UCSD-AML1 (cell line): Measurements from ENCODE around the gene DYRK1A.

ENCODE experiments used
- DNase-seq: peaks from one replicate; lab custom pipeline; 2025; ENCODE audit not compliant: unreplicated experiment; lab: John Stamatoyannopoulos, UW

The DYRK1A gene

DNA sequence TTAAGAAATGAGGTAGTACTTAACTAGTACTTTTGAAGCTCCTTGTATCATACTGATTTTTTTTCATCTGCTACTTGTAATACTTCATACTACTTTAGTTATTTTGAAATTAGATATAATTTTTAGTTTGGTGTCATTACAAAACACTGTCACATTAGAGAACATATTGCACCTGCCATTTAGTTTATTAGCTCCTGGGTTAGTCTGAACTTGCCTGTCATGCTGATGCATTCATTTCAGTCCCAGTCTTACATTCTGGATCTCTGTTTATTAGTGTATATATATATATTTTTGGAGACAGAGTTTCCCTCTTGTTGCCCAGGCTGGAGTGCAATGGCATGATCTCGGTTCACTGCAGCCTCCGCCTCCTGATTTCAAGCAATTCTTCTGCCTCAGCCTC is 50.3 kb downstream of the DYRK1A start:
- DNase-seq = no peak

DNA sequence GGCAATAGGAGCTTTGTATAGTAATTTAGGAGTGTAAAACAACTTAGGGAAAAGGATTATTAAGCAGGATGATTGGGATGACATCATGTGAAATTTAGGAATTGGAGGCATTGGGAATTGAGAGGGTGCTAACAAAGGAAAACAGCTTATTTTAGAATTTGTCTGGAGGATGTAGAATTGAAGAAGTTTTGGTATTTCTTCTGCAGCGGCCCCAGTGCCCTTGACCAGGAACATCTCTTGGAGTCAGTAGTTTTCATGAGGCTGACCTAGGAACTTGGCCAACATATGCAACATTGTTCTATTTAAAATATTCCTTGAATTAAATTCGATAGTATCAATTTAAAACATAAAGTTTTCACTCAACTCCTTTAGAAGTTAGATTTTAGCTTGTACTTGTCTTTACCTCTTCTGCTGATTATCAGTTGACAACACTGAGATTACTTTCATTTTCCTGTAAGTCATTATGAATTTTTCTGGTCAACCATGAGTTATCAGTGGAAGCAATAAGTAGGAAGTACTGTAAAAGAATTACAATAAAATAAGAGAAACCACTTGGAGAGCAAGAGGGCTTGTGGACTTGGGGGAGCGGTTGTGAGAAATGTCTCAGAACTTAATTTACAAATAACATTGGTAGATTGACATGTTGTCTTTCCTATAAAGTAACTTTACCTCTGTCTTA is 52.8 kb downstream of the DYRK1A start:
- DNase-seq = no peak

DNA sequence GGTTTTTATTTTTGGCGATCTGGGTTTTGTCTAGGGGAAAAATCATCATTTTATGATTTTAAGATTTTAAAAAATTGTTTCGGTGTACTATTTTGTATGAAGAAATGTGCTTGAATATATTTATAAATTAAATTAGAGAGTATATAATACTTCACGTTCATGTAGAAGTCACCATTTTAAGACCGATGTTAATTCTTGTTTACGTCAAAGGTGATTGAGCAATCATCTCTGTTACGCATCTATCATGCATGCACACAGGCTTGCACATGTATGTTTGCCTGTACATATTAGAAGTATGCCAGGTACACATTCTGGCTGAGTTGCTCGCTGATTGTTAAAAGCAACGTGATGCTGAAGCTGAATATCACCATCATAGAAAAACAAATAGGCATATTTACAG is 54.7 kb downstream of the DYRK1A start:
- DNase-seq = no peak

DNA sequence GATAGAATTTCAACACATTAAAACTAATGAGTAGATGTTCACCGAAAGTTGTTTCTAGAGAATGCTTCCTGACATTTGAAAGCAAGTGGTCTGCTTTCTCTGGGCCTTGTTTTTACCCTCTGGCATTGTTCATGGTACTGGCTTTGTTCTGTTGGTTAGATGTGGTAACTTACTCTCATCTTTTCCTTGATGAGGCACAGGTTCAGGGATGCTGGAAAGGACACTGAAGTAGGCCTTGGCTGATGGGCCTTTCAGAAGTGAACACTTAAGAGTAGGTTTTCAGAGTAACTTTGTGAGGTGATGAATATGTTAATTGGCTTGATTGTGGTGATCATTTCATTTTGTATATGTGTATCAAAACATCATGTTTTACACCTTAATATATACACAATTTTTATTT is 55.8 kb downstream of the DYRK1A start:
- DNase-seq = no peak

DNA sequence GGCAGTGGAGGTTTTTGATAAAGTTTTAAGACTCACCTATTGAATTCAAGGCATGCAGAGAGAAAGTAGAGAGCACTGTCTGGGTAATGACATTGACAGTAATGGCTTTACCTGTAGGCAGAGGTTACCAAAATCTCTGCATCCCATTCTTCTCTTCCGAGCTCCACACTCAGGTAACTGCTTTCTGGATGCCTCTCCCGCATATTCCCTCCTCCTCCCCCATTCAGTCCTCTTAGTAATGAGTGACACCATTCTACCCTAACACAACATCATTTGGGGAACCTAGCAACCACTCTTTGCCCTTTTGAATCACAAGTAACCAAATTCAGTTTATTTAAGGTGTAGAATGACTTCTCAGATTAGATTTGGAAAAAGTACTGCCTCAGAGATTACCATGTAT is 56.5 kb downstream of the DYRK1A start:
- no peak for DNase-seq

DNA sequence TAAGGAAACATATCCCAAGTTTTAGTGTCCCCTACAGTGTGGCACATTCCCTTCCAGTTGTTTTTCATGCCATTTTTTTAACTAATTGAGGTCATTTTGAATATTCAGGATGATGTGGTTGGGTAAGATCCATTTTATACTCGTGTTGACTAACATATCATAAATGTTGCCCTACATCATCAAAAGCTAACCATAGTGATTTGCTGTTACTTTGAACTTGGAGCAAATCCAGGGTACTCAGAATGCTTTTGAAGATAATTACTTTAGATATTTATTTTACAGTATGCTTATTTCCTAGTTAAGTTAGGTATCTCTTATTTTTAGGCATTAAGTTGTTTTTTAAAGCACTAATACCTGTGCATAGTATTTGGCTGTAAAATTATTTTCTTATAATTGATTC is 57.8 kb downstream of the DYRK1A start:
- DNase-seq = no peak

DNA sequence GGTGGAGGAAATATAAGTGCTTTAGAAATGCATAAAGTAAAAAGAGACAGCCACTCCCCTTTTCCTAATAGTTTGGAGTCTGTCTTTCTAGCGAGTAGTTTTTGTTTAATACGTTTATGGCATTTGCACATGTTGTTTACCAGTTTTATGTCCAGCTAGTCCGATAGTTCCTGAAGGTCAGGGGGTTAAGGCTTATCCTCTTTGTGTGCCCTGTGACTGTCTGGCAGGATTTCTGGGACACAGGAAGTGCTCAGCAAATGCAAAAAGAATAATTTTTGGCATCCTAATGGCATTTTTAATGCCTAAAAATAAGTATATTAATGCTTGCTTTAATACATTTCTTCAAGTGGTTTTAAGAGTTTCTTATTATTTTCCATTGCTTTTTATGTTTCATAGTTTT is 58.4 kb downstream of the DYRK1A start:
- DNase-seq = no peak

DNA sequence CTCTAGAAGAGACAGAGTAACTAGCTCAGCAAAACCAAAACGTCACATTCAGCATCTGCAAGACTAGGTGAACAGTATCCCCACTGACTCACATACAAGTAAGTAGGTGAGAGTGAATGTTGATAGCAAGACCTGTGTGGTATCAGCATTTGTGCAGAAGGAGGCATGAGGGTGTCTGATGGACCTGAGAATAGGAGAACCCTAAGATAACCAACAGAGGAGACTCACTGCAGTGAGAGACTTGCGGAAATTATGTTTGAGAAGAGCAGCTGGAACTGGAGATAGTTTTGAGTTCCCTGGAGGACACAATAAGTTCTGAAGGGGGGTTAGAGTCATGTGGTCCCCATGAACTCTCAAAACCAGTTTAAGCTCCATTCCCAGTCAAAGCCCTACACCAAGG is 59.1 kb downstream of the DYRK1A start:
- DNase-seq = no peak

DNA sequence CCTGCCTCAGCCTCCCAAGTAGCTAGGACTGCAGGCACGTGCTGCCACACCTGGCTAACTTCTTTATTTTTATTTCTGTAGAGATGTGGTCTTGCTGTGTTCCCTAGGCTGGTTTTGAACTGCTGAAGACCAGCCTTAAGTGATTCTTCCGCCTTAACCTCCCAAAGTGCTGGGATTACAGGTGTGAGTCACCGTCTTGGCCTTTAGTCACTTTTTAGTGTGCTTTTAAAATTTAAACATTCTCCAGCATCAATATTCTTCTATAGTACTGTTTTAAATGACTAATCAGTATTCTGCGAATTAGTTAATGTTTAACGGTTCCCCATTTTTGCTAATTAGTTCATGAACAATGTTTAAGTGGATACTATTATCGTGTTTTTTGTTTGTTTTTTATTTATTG is 60.6 kb downstream of the DYRK1A start:
- no peak for DNase-seq

DNA sequence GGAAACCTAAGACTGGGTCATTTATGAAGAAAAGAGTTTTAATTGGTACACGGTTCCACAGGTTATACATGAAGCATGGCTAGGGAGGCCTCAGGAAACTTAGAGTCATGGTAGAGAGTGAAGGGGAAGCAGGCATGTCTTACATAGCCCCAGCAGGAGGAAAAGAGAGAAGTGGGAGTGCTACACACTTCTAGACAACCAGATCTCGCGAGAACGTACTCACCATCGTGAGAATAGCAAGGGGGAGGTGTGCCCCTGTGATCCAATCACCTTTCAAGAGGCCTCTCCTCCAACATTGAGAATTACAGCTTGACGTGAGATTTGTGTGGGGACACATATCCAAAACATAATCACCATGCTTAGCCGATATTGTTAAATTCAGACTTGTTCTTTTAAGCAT is 62.8 kb downstream of the DYRK1A start:
- DNase-seq = no peak

DNA sequence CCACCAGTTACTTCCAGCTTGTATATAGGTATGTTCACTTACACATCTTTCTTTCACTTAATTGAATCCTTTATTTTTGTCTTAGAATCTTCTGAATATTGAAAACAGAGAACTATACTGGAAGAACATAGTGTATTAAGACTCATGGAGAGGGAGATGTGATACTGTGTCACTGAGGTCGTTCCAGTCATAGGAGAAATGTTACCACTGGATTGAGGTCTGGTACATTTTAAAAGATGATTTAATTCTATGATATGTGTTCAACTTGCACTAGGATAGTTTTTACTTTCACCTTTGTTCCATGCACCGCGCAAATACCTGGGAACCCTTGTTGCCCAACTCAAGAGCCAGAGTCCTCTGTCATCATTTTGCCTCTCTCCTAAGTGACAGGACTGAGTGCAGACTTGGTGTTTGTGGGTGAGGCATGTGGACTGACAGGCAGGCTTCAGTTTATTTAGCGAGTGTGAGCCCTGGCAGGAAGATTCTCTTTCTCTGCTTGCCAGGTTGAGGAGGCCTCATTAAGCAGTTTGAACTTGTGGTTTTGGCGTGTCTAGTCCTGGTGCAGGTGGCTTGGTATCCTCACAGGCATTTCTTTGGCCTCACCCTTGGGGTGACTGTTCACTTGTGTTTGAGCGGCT is 63.7 kb downstream of the DYRK1A start:
- no peak for DNase-seq

DNA sequence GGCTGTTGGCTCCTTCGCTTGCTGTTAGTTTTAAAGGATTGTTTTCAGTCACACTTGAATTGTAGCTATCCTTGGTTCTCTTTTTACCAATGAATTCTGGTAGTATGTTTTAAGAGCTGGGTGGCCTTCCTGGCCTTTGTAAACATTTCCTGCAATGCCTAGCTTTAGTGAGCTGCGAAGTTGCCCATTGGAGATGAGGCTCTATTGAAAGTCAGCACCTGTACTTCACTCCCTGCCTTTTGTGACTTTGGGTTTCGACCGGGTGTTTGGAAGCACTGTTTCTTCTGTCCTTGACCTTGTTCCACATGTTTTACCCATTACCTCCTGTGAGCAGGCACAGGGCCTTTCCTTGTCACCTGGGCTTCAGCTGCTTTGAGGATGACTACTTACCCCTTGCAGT is 64.7 kb downstream of the DYRK1A start:
- no peak for DNase-seq

DNA sequence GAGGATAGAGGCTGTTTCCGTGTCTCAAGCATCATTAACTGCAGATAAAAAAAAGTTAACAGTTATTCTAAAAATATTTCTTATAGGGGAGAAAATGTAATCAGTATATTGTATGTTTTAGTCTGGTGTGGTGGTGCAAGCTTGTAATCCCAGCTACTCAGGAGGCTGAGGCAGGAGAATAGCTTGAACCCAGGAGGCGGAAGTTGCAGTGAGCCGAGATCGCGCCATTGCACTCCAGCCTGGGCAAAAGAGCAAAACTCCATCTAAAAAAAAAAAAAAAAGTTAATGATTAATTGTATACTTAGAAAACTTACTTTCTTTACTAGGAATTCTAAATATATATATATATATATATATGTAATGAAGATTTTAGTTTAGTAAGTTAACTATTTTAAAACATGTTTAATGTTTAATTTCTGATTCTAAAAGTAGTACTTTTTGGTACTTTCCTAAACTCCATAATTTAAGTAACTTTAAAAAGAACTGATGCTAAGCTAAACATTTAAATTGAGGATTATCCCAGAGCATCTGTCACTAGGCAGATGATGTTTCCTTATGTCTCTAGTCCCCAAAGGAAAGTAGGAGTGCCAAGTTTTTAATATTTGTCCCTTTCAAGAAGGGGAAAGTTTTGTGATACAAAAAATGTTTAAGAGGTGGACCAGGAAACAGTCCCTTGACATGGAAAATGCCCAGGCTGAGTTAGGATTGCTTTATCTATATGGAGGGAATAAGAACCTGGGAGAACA is 66.3 kb downstream of the DYRK1A start:
- no peak for DNase-seq

DNA sequence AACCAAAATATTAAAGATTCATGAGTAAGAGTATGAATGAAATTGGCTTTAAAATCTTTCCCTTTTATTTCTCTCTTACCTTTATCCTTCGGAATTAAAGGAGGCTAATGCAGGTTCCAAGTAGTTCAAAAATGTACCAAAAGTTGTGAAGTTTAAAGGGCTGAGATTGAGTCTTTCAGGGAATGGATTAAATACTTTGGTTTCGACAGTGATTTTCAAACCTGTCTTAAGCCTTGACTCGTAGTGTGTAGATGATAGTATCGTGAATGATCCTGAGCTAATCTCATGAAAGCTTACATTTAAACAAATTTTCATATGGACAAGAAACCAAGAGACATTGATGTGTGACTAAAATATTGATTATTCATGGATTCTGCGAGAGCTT is 66.9 kb downstream of the DYRK1A start:
- no peak for DNase-seq

DNA sequence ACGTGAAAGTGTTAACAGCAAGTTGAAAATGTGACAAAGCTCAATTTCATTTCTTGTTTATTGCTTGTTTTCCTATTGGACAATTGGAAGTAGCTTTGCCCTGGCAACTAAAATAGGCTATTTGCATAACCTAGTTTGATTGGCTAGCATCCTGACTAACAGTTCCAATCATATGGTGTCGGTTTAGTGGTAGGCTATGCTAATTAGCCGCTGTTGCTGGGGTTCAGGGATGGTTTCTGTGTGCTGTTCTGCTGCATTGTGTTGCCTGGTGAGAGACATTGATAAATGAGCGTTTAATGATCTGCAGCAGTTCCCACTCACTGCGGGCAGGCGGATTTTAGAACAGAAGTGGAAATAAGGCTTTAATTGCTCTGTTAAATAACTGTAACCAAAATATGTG is 68.5 kb downstream of the DYRK1A start:
- no peak for DNase-seq

DNA sequence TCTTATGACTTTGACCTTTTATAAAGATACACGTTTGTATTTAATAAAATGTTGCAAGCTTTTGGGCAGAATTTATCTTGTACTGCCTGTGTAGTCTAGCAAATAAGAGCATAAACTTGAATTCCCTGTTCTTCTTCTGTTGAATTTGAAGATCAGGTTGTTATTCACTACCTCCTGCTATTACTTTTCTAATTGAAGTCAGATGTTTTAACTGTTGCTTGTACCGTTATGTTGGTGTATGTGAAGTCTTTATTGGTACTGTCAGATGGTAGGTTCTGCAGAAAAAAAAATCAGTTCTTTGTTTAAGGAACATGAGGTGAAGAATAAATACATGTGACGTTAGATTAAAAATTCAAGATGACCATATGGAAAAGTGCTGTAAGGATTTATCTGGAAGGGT is 69.1 kb downstream of the DYRK1A start:
- no peak for DNase-seq

DNA sequence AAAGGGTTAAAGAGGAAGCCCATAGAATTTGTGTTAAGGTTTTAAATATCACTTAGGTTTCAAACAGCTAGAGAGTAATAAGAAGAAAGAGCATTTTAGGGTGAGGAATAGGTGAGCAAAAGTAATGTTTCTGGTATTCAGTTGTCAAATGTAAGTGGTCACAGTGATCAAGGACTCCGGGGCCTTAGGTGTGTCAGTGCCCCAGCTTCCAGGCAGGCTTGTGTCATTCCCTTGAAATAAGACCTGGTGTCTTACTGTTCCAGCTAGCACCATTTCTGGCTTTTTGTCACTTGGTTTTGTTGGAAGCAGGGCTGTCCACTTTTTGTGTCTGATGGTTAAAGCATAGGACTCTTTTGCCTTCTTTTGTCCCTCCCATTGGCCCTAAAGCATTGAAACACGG is 69.6 kb downstream of the DYRK1A start:
- no peak for DNase-seq

DNA sequence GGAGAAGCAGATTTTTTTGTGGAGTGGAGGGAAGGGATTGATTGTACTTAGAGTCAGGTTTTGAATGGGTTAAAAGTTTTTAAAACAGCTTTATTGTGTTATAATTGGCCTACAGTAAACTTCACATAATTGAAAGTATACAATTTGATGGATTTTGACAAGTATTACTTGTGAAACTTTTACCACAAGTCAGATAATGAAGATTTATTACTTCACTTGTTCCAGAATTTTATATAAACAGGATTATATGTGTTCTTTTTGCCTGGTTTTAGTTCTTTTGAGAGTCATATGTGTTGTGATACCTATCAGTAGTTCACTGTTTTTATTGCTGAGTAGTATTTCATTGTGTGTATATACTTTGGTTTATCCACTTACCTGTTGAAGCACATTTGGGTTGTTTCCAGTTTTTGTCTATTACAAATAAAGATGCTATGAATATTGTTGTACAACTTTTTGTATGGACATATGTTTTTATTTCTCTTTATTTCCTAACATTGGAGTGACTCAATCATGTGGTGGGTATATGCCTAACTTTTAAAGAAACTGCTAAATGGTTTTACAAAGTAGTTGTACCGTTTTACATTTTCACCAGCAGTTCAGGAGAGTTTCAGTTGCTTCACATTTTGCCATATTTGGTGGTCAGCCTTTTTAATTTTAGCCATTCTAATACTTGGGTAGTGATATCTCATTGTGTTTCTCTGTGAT is 71.0 kb downstream of the DYRK1A start:
- no peak for DNase-seq

DNA sequence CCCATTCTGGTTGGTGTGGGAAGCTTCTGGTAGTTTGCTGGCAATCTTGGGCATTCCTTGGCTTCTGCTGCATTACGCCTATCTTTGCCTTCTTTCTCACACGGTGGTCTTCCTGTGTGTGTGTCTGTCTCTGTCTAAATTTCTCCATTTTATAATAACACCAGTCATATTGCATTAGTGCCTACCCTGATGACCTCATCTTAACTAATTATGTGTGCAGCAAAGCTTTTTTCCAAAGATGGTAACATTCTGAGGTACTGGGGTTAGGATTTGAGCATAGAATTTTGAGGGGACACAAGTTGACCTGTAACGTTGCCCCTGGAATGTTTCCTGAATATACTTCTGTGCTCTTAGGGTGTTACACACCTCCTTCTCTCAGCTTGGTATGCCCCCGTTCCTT is 77.1 kb downstream of the DYRK1A start:
- no peak for DNase-seq

DNA sequence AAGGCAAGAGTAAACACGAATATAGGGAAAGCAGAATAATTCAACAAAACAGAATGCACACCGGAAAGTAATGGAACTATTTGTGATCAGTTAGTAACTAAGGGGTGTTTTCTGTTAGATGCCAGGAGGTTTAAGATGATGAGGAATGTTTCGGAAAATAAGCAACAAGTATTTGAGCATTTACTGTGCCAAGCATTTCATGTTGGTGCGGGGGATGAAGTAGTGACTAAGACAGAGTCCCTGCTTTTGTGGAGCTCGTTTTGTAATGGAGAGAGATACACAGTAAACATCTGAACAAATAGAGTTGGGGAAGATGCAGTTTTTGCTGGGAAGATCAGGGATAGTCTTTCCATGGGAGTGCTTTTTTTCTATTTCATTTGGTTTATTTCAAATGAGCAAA is 78.7 kb downstream of the DYRK1A start:
- DNase-seq = no peak

DNA sequence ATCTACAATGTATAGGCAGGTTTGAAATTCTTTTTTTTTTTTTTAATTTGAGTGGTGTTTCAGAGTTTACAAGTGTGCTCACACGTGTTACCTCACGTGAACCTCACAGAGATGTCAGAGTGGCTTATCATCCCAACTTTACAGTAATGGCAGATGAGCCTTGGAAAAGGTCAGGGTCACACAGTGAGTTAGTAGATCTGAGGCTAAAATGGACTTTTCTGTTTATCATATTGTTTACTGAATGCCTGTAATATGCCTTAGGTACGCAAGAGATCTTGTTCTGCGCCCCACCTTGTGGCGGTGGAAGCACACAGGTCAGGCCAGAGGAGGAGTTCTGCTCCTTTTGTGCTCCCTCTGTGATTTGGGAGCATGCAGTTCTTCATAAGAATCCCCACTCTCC is 80.0 kb downstream of the DYRK1A start:
- no peak for DNase-seq
